ENCODE data around the gene CDC34. TPM values are rescaled to one million over a fixed set of nuclear protein-coding genes. Genes with fewer than 3 reads are reported as not detected.

Gene CDC34
- total and polyA plus RNA-seq, 9 of the 15 experiments (the other 6 are each of a cell fraction or from before 2014, with no cell fraction given): 0.80 to 203 (median 65.5) TPM

GRCh38 chr19:582497-583197 lies 51.1 kb downstream of the CDC34 start:
- Histone ChIP-seq H3K9me1 (ENCODE audit: control insufficient read depth, insufficient read depth, low read length) (no peaks in the 10 kb centered on the region), H3K36me3 (ENCODE audit: control insufficient read depth, insufficient read depth, low read length) (peaks cover 55% of the 10 kb centered on the region; the same call in 1 of the 3 replicates), H3K79me2 (ENCODE audit: control insufficient read depth, insufficient read depth, low read length) (peaks cover 29% of the 10 kb centered on the region), H3K9me3 (replicated peaks; ENCODE audit: control insufficient read depth, insufficient read depth, low read depth, low read length) (no peaks in the 10 kb centered on the region), H3K27me3 (ENCODE audit: control insufficient read depth in 2 of 2, insufficient read depth in 2 of 2, low read length in 2 of 2) (no peaks in the 10 kb centered on the region), H3K27ac (ENCODE audit: extremely low read depth, low read depth, low read length) (no peak overlapping the region), H4K20me1 (replicated peaks; ENCODE audit: control insufficient read depth, insufficient read depth, low read length) (peaks cover 43% of the 10 kb centered on the region), H2AFZ (ENCODE audit: low read depth, low read length) (no peak overlapping the region), H3K4me2 (ENCODE audit: insufficient read depth, low read length) (no peak overlapping the region), H3K4me3 (no peak overlapping the region), H3K4me1 (replicated peaks in 1 of 2; ENCODE audit: control insufficient read depth in 2 of 2, insufficient read depth in 2 of 2, low read length in 2 of 2) (peaks cover 0 to 87% of the 10 kb centered on the region in 2 experiments; a peak in 2 of 5 replicates), H3K9ac (ENCODE audit: insufficient read depth in 1 of 2, low read depth in 2 of 2, low read length in 2 of 2) (no peak overlapping the region)
- TSS peak; percentile 94 for BruUV-seq (replicated peaks)
- FAIRE-seq (no peak), DNase-seq (ENCODE audit: extremely low read depth in 1 of 4, low spot score in 3 of 4) (peak in 1 of 4 experiments; percentile 15), ATAC-seq (no peak)
- intact Hi-C loops (cut with micrococcal nuclease) (loop anchor here (10.0 kb wide), 2 partner anchors 48 to 152 kb away; partner anchors contain the start of gene CDC34), in situ Hi-C loops (cut with MboI) (no loop called here)
- ChIA-PET CTCF (ENCODE audit: low intra/inter-chr PET ratio) (no interaction called here), POLR2A (interaction anchor here (0.6 to 1.2 kb wide), 3 partner anchors 26 to 254 kb away, joined by 3 to 7 read pairs (median 3); no protein-coding TSS in a partner anchor)
- 85% methylated on average over 16 of the region's 31 CpGs for WGBS (ENCODE audit: insufficient coverage, low coverage, missing lambda C conversion rate)
- TF ChIP-seq RHOXF2B (CRISPR knock-in tag; conservative IDR thresholded peaks at IDR 0.05): no peak
- no peak for TF ChIP-seq POLR2H (tag; IDR thresholded peaks at IDR 0.05; ENCODE audit: low read depth)
- no peak for TF ChIP-seq TEAD1 (CRISPR knock-in tag; IDR thresholded peaks at IDR 0.05)
- TF ChIP-seq ZNF324 (CRISPR knock-in tag; IDR thresholded peaks at IDR 0.05): no peak
- 0 out of 2 replicates have a peak, but pooled peaks have one; percentile 22 for TF ChIP-seq EGR1 (conservative IDR thresholded peaks at IDR 0.05)
- no peak for TF ChIP-seq HCFC1 (IDR thresholded peaks at IDR 0.05; ENCODE audit: low read depth, low read length)
- TF ChIP-seq GABPA (tag; conservative IDR thresholded peaks at IDR 0.05; ENCODE audit: low read depth): no peak
- no peak for TF ChIP-seq SNAPC5 (CRISPR knock-in tag; IDR thresholded peaks at IDR 0.05)
- TF ChIP-seq HDAC3 (IDR thresholded peaks at IDR 0.05; ENCODE audit: borderline replicate concordance, partially characterized antibody): no peak
- TF ChIP-seq ZNF551 (CRISPR knock-in tag; IDR thresholded peaks at IDR 0.05): no peak
- TF ChIP-seq ZNF318 (IDR thresholded peaks at IDR 0.05; ENCODE audit: borderline replicate concordance in 1 of 2, low read depth in 1 of 2): no peak
- TF ChIP-seq MBD2 (IDR thresholded peaks at IDR 0.05; ENCODE audit: borderline replicate concordance, low read depth): no peak

Measured in K562 (cell line).